Sigmoid colon (tissue), 7 donors: Measurements from ENCODE around the gene PDK2. TPM values are rescaled to one million over a fixed set of nuclear protein-coding genes. Genes with fewer than 3 reads are reported as not detected.

ENCODE experiments used
- DNase-seq: peaks from one replicate; pipeline ENCODE4 v3.0.0-alpha.2; 2019
- H3K27ac ChIP-seq, 4 donors: fragments of 200-600 bp; sonication (generic); one replicate each; pipeline ENCODE4 v1.5.1; 2016 to 2019; ENCODE audit warnings: mild to moderate bottlenecking in 1 of 4
- H3K27me3 ChIP-seq, 3 donors: fragments of 200-600 bp; sonication (generic); one replicate each; pipeline ENCODE4 v1.5.1; 2019; ENCODE audit warnings: mild to moderate bottlenecking in 1 of 3
- H3K36me3 ChIP-seq, 4 donors: fragments of 200-600 bp; sonication (generic); one replicate each; pipeline ENCODE4 v1.5.1; 2016 to 2019
- H3K4me1 ChIP-seq, 4 donors: fragments of 200-600 bp; sonication (generic); one replicate each; pipeline ENCODE4 v1.5.1; 2017 to 2019
- H3K4me3 ChIP-seq, 4 donors: fragments of 200-600 bp; sonication (generic); one replicate each; pipeline ENCODE4 v1.5.1; 2017 to 2019; ENCODE audit warnings: mild to moderate bottlenecking in 2 of 4, moderate library complexity in 1 of 4
- H3K9me3 ChIP-seq, 4 donors: fragments of 200-600 bp in 3 of 4; sonication (generic) in 3 of 4; one replicate each; pipeline versions ENCODE4 v1.5.1 to v1.6.1; 2013 to 2019
- EP300 ChIP-seq, 4 donors: sonication (generic); formaldehyde crosslinking; IDR thresholded peaks; one replicate each; pipeline ENCODE4 v1.6.1; 2017; ENCODE audit warnings: antibody characterized with exemption in 4 of 4
- POLR2A ChIP-seq, 2 donors: fragments of 450-650 bp; IDR thresholded peaks; one replicate each; pipeline ENCODE4 v1.6.1; 2016; ENCODE audit warnings: antibody characterized with exemption in 2 of 2, mild to moderate bottlenecking in 2 of 2, moderate library complexity in 2 of 2
- POLR2AphosphoS5 ChIP-seq, 4 donors: sonication (generic); formaldehyde crosslinking; IDR thresholded peaks; one replicate each; pipeline ENCODE4 v1.6.1; 2017; ENCODE audit warnings: antibody characterized with exemption in 4 of 4
- WGBS, 2 donors: extraction: QIAGEN DNeasy Blood & Tissue Kit; methylation state at CpG; one replicate each; pipeline ENCODE4 v1.1.7; 2013; 5-methylcytosine and 5-hydroxymethylcytosine counted together
- intact Hi-C: fragments of 100-400 bp; cut with DNase I; formaldehyde crosslinking; loops from one replicate; pipeline ENCODE4 v1.15.1; 2023
- polyA plus RNA-seq, 3 donors: library from polyadenylated mRNA; stranded (reverse); fragments of 200-250 nt; gene quantifications; one replicate each; pipeline ENCODE4 v1.2.3, GENCODE V29; 2013
- total RNA-seq, 4 donors: library from RNA; depleted of rRNA; stranded (reverse); fragments of >200 nt; gene quantifications; one replicate each; pipeline ENCODE4 v1.1.0, GENCODE V29; 2016
- TF ChIP-seq, protein P1 (sequence below), 4 experiments: fragments of 450-650 bp in 3 of 4; fragments of 200-600 bp in 1 of 4; IDR thresholded peaks; one replicate each; pipeline ENCODE4 v1.5.1; 2016 to 2019; ENCODE audit warnings: antibody characterized with exemption in 4 of 4, mild to moderate bottlenecking in 3 of 4, moderate library complexity in 2 of 4
- donor health status: healthy with polysubstance abuse.
- donor health status: Bipolar disorder and iron deficiency.
- donor health status: healthy.

PDK2 gene
- total and polyA plus RNA-seq, 7 donors = 23.1 to 82.8 (median 43.9) TPM

DNA sequence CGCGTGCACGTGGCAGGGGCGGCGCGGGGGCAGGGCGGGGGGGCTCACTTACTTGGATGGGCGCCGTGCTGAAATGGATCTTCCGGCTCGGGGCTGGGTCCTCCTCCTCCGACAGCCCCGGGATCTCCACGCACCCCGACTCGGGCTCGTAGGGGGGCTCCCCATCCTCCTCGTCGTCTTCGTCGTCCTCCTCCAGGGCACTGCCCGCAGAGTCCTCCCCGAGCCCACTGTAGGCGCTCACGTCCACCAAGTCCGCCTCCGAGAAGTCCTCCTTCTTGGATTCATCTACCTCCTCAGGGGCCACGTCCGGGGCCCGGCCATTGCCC is 53.9 kb downstream of the PDK2 start:
- intact Hi-C loops = no loop called here
- no peak for TF ChIP-seq POLR2A (IDR thresholded peaks at IDR 0.05)
- no peak for TF ChIP-seq POLR2AphosphoS5 (IDR thresholded peaks at IDR 0.05)
- TF ChIP-seq EP300 (IDR thresholded peaks at IDR 0.05) = no peak
- TF ChIP-seq, protein P1, sequence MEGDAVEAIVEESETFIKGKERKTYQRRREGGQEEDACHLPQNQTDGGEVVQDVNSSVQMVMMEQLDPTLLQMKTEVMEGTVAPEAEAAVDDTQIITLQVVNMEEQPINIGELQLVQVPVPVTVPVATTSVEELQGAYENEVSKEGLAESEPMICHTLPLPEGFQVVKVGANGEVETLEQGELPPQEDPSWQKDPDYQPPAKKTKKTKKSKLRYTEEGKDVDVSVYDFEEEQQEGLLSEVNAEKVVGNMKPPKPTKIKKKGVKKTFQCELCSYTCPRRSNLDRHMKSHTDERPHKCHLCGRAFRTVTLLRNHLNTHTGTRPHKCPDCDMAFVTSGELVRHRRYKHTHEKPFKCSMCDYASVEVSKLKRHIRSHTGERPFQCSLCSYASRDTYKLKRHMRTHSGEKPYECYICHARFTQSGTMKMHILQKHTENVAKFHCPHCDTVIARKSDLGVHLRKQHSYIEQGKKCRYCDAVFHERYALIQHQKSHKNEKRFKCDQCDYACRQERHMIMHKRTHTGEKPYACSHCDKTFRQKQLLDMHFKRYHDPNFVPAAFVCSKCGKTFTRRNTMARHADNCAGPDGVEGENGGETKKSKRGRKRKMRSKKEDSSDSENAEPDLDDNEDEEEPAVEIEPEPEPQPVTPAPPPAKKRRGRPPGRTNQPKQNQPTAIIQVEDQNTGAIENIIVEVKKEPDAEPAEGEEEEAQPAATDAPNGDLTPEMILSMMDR (IDR thresholded peaks at IDR 0.05) = no peak
- 0% methylated on average over 30 of the region's 30 CpGs for WGBS, 2 donors

DNA sequence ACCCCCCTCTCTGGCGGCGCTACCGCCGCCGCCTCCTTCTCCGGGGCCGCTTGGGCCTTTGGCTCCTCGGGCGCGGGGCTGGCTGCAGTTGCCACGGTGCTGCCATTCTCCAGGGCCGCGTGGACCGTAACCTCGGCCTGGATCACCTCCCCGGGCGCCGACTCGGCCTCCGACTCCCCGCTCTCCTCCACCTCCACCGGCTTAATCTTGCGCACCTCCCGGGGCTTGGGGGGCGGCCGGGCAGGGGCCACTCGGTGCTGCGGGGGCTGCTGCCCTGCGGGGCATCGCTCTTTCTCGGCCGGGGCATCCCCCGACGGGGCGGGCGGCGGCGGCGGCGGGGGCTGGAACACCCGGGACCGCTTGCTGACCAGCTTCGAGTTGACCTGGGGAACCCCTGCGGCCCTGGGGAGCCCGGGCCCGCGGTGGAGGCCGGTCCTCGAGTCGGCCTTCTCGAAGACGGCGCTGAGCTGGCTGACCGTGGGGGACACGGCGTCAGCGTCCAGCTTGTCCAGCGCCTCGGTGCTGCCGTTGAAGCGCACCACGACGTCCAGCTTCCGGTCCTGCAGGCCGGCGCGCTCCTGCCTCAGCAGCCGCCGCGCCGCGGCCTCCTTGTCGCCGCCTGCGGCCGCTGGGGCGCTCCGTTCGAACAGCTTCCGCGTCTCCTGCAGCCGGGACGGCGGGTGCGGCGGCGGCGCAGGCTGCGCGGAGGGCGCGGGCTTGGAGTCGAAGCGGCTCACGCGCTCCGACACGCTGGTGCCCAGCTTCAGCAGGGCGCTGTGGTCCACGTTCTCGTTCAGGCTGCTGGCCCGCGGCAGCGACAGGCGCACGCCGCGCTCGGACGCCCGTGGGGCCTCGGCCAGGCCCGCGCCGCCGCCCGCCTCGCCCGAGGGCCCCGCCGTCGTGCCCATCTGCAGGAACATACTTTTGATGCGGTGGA is 54.5 kb downstream of the PDK2 start:
- WGBS, 2 donors = 0 to 1% methylated on average over 123 of the region's 123 CpGs
- TF ChIP-seq, protein P1 (IDR thresholded peaks at IDR 0.05) = peak in 1 of 4 experiments; percentile 15
- no peak for TF ChIP-seq POLR2A (IDR thresholded peaks at IDR 0.05)
- TF ChIP-seq POLR2AphosphoS5 (IDR thresholded peaks at IDR 0.05) = peak in 1 of 4 donors; percentile 15
- intact Hi-C loops = no loop called here
- no peaks in the 10 kb centered on the region for H3K9me3 ChIP-seq
- H3K4me3 ChIP-seq = peak overlapping the region; percentile 69 to 92 (median 82)
- peaks cover 4 to 6% (median 4%) of the 10 kb centered on the region in 4 donors for H3K36me3 ChIP-seq
- peak overlapping the region; percentile 89 to 95 (median 92) for H3K27ac ChIP-seq
- DNase-seq = peak; percentile 80
- H3K4me1 ChIP-seq = peaks cover 0 to 83% (median 70%) of the 10 kb centered on the region in 4 donors
- no peaks in the 10 kb centered on the region for H3K27me3 ChIP-seq

More for the DNA sequence above, 53.9 kb downstream of the PDK2 start:
- H3K4me1 ChIP-seq = peaks cover 0 to 77% (median 63%) of the 10 kb centered on the region in 4 donors
- H3K27ac ChIP-seq = peak overlapping the region; percentile 89 to 95 (median 92)
- peak overlapping the region; percentile 69 to 92 (median 82) for H3K4me3 ChIP-seq
- H3K36me3 ChIP-seq = peaks cover 4 to 12% (median 10%) of the 10 kb centered on the region in 4 donors
- no peaks in the 10 kb centered on the region for H3K9me3 ChIP-seq
- DNase-seq = no peak
- no peaks in the 10 kb centered on the region for H3K27me3 ChIP-seq

DNA sequence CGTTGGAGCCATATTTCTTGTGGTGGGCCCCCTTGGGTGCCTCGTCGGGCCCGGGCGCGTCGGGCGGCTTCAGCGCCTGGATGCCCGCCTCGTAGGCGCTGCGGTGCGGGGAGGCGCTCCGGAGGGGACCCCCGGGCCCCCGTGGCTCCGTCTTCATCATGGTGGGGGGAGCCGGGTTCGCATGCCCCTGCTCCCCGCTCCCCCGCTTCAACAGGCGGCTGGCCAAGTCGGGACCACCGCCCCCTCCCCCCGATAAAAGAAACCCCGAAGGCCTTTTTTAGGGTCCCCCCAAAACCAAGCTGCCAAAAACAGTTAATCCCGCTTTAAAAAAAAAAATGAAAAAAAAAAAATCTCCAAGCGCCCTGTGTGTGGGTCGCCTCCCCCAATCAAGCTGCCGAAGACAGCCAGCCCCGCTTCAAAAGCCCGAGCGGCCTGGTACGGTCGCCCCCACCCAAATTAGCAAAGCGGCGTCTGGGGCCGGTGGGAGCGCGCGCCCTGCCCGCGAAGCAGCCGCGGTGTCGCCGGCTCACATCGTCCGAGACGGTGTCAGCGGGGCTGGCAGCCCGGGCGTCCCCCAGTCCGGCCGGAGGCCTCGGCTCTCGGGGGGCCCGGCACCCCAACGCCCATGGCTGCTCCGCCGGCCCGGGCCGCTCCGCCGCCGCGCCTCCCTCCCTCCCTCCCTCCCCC is 55.3 kb downstream of the PDK2 start, which contains the start of gene PPP1R9B:
Gene PPP1R9B, minus strand, starts transcription at position 324 of the 687 bp plus-strand sequence. Its CDS starts 164 bp downstream, at position 160.
- Histone ChIP-seq H3K9me3 (no peaks in the 10 kb centered on the region), H3K27me3 (no peaks in the 10 kb centered on the region), H3K27ac (peak within 1 kb of the TSS; percentile 89 to 95 (median 92)), H3K4me1 (peaks cover 0 to 85% (median 77%) of the 10 kb centered on the region in 4 donors), H3K4me3 (peak within 1 kb of the TSS; percentile 69 to 92 (median 82)), H3K36me3 (no peaks in the 10 kb centered on the region)
- WGBS, 2 donors = 0% methylated on average over 69 of the region's 69 CpGs
- DNase-seq = no peak
- intact Hi-C loops = no loop called here
- TF ChIP-seq, protein P1 (IDR thresholded peaks at IDR 0.05) = no peak
- TF ChIP-seq POLR2A (IDR thresholded peaks at IDR 0.05) (no peak), POLR2AphosphoS5 (IDR thresholded peaks at IDR 0.05) (no peak), EP300 (IDR thresholded peaks at IDR 0.05) (no peak)

DNA sequence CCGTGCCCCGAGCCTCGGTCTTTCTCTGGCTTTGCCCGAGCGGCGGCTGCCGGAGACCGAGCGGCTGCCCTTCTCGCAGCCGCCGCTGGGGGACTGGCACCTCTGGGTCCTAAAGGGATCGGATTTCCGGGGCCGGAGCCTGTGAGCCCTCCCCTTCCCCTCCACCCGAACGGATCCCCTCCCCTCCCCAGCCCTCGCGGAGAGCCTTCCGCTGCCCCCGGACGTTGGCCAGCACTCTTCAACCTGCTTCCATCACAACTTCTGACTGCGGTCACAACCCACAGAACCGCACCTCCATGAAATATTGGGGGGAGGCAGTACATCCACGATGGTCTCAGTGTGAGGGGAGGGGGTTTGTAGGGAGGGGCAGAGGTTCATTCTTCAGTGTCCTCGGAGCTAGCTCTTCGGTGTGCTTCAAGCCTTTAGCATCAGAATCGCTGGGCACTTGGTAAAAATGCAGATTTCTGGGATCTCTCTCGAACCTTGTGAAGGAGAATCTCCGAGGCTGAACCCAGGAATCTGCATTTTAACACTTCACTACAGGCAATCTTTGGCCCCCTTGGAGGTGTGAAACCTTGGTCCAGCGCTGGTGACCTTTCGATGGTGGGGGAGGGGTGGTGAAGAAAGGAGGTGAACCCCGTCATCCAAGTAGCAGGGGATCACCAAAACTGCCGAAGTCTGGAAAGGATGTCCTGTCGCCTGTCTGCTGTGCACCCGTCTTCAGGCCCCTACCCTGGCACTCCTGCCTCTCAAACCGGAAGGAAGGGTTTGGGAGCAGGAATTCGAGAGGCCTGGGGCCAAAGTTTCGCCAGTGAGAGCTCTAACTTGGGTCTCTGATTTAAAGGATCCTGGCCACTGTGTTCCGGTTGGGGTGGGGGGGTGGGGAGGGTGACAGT is 56.1 kb downstream of the PDK2 start:
- peak; percentile 95 for DNase-seq
- Histone ChIP-seq H3K4me1 (peaks cover 0 to 80% (median 74%) of the 10 kb centered on the region in 4 donors), H3K27ac (peak overlapping the region; percentile 89 to 95 (median 92)), H3K27me3 (no peaks in the 10 kb centered on the region), H3K9me3 (no peaks in the 10 kb centered on the region), H3K36me3 (no peaks in the 10 kb centered on the region), H3K4me3 (peak overlapping the region; percentile 69 to 92 (median 82))
- 0% methylated on average over 40 of the region's 40 CpGs for WGBS, 2 donors
- TF ChIP-seq EP300 (IDR thresholded peaks at IDR 0.05) (no peak), POLR2A (IDR thresholded peaks at IDR 0.05) (peak in 1 of 2 donors; percentile 42), POLR2AphosphoS5 (IDR thresholded peaks at IDR 0.05) (peak; percentile 56 to 80 (median 62))
- TF ChIP-seq, protein P1 (IDR thresholded peaks at IDR 0.05) = peak; percentile 48 to 87 (median 54)
- intact Hi-C loops = no loop called here
